ENCODE results near the gene CHCHD5. TPM values are rescaled to one million over a fixed set of nuclear protein-coding genes. Genes with fewer than 3 reads are reported as not detected.

Gene CHCHD5
- total and polyA plus RNA-seq, 10 of the 15 experiments (the other 5 are each of a cell fraction or from before 2014, with no cell fraction given): 16.4 to 118 (median 45.2) TPM

GRCh38 chr2:112591413-112591812 is 7.0 kb downstream of the CHCHD5 start:
- ChIA-PET CTCF (interaction anchor here (2.0 to 2.6 kb wide), 2 partner anchors 9 to 35 kb away, joined by 7 to 12 read pairs; no protein-coding TSS in a partner anchor), RAD21 (ENCODE audit: unreplicated experiment) (no interaction called here), POLR2A (no interaction called here), SMC1A (ENCODE audit: uncharacterized antibody, unreplicated experiment) (no interaction called here)
- no peak overlapping the region for H3K27ac ChIP-seq (ENCODE audit: control insufficient read depth, insufficient read depth)
- in situ Hi-C loops (cut with MboI): no loop called here
- no peaks in the 10 kb centered on the region; a peak in 1 of 4 replicates for H3K27me3 ChIP-seq (replicated peaks in 1 of 2; ENCODE audit: control insufficient read depth in 2 of 2, insufficient read depth in 2 of 2, low read length in 1 of 2)
- ATAC-seq: no peak
- no peak for DNase-seq (ENCODE audit: low read depth, low spot score)
- TF ChIP-seq MLLT1 (IDR thresholded peaks at IDR 0.05): no peak
- no peak overlapping the region for H3K9ac ChIP-seq (ENCODE audit: control insufficient read depth, insufficient read depth, low read length)
- no TSS peak for BruUV-seq (replicated peaks)
- H3K79me2 ChIP-seq (ENCODE audit: control insufficient read depth, insufficient read depth, low read length): no peaks in the 10 kb centered on the region
- H3K4me2 ChIP-seq (ENCODE audit: control insufficient read depth, insufficient read depth): no peak overlapping the region
- WGBS (ENCODE audit: insufficient coverage, insufficient replicate concordance, low lambda C conversion rate, missing lambda C conversion rate): 97% methylated on average over 5 of the region's 5 CpGs
- no peak overlapping the region for H2AFZ ChIP-seq (ENCODE audit: control insufficient read depth, low read depth, low read length)
- no peaks in the 10 kb centered on the region for H3K9me3 ChIP-seq (replicated peaks; ENCODE audit: control insufficient read depth, insufficient read depth, low read length)
- peaks cover 0 to 9% of the 10 kb centered on the region in 2 experiments; a peak in 1 of 4 replicates for H3K36me3 ChIP-seq (ENCODE audit: control insufficient read depth in 2 of 2, insufficient read depth in 2 of 2, low read length in 1 of 2)
- FAIRE-seq: no peak
- no peaks in the 10 kb centered on the region for H4K20me1 ChIP-seq (ENCODE audit: control insufficient read depth, insufficient read depth)
- intact Hi-C loops (cut with micrococcal nuclease; ENCODE audit: unreplicated experiment): no loop called here
- no peaks in the 10 kb centered on the region for H3K4me1 ChIP-seq (ENCODE audit: control insufficient read depth, insufficient read depth, low read length)
- no peak overlapping the region for H3K4me3 ChIP-seq

- POLR2A ChIA-PET: interaction anchor here (0.9 kb wide), 1 partner anchor 114 kb away, joined by 3 read pairs; no protein-coding TSS in a partner anchor
- CTCF ChIA-PET: interaction anchor here (1.3 to 15.3 kb wide), 4 partner anchors 33 to 348 kb away, joined by 3 to 286 read pairs (median 8); no protein-coding TSS in a partner anchor
- in situ Hi-C loops (cut with MboI): no loop called here
Observed at GRCh38 chr2:112593736-112594135, 9.3 kb downstream of the CHCHD5 start.

More at GRCh38 chr2:112593736-112594135, 9.3 kb downstream of the CHCHD5 start:
- ChIA-PET SMC1A (ENCODE audit: uncharacterized antibody, unreplicated experiment) (interaction anchor here (1.2 kb wide), 1 partner anchor 348 kb away, joined by 3 read pairs; no protein-coding TSS in a partner anchor), RAD21 (ENCODE audit: unreplicated experiment) (no interaction called here)
- TF ChIP-seq PAX8 (IDR thresholded peaks at IDR 0.05) (no peak), CBX5 (IDR thresholded peaks at IDR 0.05; ENCODE audit: low read depth) (no peak), STAT1 (conservative IDR thresholded peaks at IDR 0.05) (no peak)
- H3K4me2 ChIP-seq (ENCODE audit: control insufficient read depth, insufficient read depth): no peak overlapping the region
- 84% methylated on average over 4 of the region's 4 CpGs for WGBS (ENCODE audit: insufficient coverage, insufficient replicate concordance, low lambda C conversion rate, missing lambda C conversion rate)
- H2AFZ ChIP-seq (ENCODE audit: control insufficient read depth, low read depth, low read length): no peak overlapping the region
- no peaks in the 10 kb centered on the region for H4K20me1 ChIP-seq (ENCODE audit: control insufficient read depth, insufficient read depth)
- DNase-seq (ENCODE audit: low read depth, low spot score) (no peak), ATAC-seq (no peak), FAIRE-seq (no peak)
- no peak overlapping the region for H3K27ac ChIP-seq (ENCODE audit: control insufficient read depth, insufficient read depth)
- intact Hi-C loops (cut with micrococcal nuclease; ENCODE audit: unreplicated experiment): no loop called here
- no TSS peak for BruUV-seq (replicated peaks)
- no peaks in the 10 kb centered on the region for H3K79me2 ChIP-seq (ENCODE audit: control insufficient read depth, insufficient read depth, low read length)
- H3K9ac ChIP-seq (ENCODE audit: control insufficient read depth, insufficient read depth, low read length): no peak overlapping the region
- peaks cover 0 to 6% of the 10 kb centered on the region in 2 experiments; a peak in 1 of 4 replicates for H3K36me3 ChIP-seq (ENCODE audit: control insufficient read depth in 2 of 2, insufficient read depth in 2 of 2, low read length in 1 of 2)
- H3K4me3 ChIP-seq: no peak overlapping the region
- H3K27me3 ChIP-seq (replicated peaks in 1 of 2; ENCODE audit: control insufficient read depth in 2 of 2, insufficient read depth in 2 of 2, low read length in 1 of 2): no peaks in the 10 kb centered on the region; a peak in 1 of 4 replicates
- H3K4me1 ChIP-seq (ENCODE audit: control insufficient read depth, insufficient read depth, low read length): no peaks in the 10 kb centered on the region
- H3K9me3 ChIP-seq (replicated peaks; ENCODE audit: control insufficient read depth, insufficient read depth, low read length): no peaks in the 10 kb centered on the region
